GM12878 (cell line): ENCODE measurements around the gene ZNF227. TPM values are rescaled to one million over a fixed set of nuclear protein-coding genes. Genes with fewer than 3 reads are reported as not detected.
"Not testable (repeated sequence)": the region's sequence is repeated elsewhere in the genome, so short reads cannot be mapped to it uniquely, and the experiment has no call there.

Source experiments
- ATAC-seq: fragments of 200-7000 bp; cut with Tn5 transposase; 3 replicates; pipeline ENCODE4 v1.9.1; 2020; ENCODE audit warnings: mild to moderate bottlenecking, moderate library complexity
- BruUV-seq: library from RNA; stranded (reverse); fragments of 400-500 nt; replicated peaks from 2 replicates; lab custom pipeline; 2021; lab: Mats Ljungman, UMichigan
- CTCF ChIA-PET: fragments of 300-600 bp; sonication (Branson Sonifier 250); formaldehyde crosslinking; extraction: SDS; loops from one replicate; lab custom pipeline; 2021; ENCODE audit warnings: inconsistent platforms; lab: Yijun Ruan, JAX
- POLR2A ChIA-PET: fragments of 350-600 bp; formaldehyde crosslinking; extraction: SDS; loops from one replicate; lab custom pipeline; 2021; ENCODE audit warnings: inconsistent platforms; lab: Charles Lee
- RAD21 ChIA-PET: fragments of 300-600 bp; sonication (Branson Sonifier 250); formaldehyde crosslinking; loops from one replicate; lab custom pipeline; 2023; ENCODE audit warnings: antibody characterized with exemption; ENCODE audit not compliant: unreplicated experiment; lab: Charles Lee
- SMC1A ChIA-PET: fragments of 300-600 bp; sonication (Branson Sonifier 250); formaldehyde crosslinking; loops from one replicate; lab custom pipeline; 2023; ENCODE audit not compliant: unreplicated experiment, uncharacterized antibody; lab: Charles Lee
- DNase-seq: peaks from one replicate; pipeline ENCODE4 v3.0.0-alpha.2; 2011; ENCODE audit warnings: low read depth, low spot score
- FAIRE-seq: peaks from 3 replicates; lab custom pipeline; 2011; peaks lifted over from hg19 to GRCh38; lab: Jason Lieb, UNC
- H2AFZ ChIP-seq: 2 replicates; pipeline ENCODE4 v1.6.0; 2011; ENCODE audit warnings: low read depth, low read length, control low read depth; ENCODE audit not compliant: control insufficient read depth
- H3K27ac ChIP-seq: 2 replicates; pipeline ENCODE4 v1.5.1; 2011; ENCODE audit warnings: control low read depth; ENCODE audit not compliant: control insufficient read depth, insufficient read depth
- H3K27me3 ChIP-seq, 2 experiments: replicated peaks in 1 of 2; 2 replicates each; pipeline versions ENCODE4 v1.6.0 to v1.6.1; 2011; ENCODE audit warnings: low read length in 1 of 2; ENCODE audit not compliant: control insufficient read depth in 2 of 2, insufficient read depth in 2 of 2
- H3K36me3 ChIP-seq, 2 experiments: 2 replicates each; pipeline ENCODE4 v1.5.1; 2011; ENCODE audit warnings: low read length in 1 of 2; ENCODE audit not compliant: control insufficient read depth in 2 of 2, insufficient read depth in 2 of 2
- H3K4me1 ChIP-seq: 2 replicates; pipeline ENCODE4 v1.6.1; 2011; ENCODE audit warnings: mild to moderate bottlenecking, low read length, moderate library complexity, mixed read lengths; ENCODE audit not compliant: control insufficient read depth, insufficient read depth
- H3K4me2 ChIP-seq: 2 replicates; pipeline ENCODE4 v1.6.0; 2011; ENCODE audit warnings: control low read depth; ENCODE audit not compliant: control insufficient read depth, insufficient read depth
- H3K4me3 ChIP-seq: fragments of 200-600 bp; sonication (generic); 2 replicates; pipeline ENCODE4 v1.5.1; 2016
- H3K79me2 ChIP-seq: 2 replicates; pipeline ENCODE4 v1.6.0; 2011; ENCODE audit warnings: low read length; ENCODE audit not compliant: control insufficient read depth, insufficient read depth
- H3K9ac ChIP-seq: 2 replicates; pipeline ENCODE4 v1.8.0; 2011; ENCODE audit warnings: low read length, control low read depth, mixed read lengths; ENCODE audit not compliant: control insufficient read depth, insufficient read depth
- H3K9me3 ChIP-seq: replicated peaks from 3 replicates; pipeline ENCODE4 v1.5.1; 2011; ENCODE audit warnings: mild to moderate bottlenecking, low read length; ENCODE audit not compliant: control insufficient read depth, insufficient read depth
- H4K20me1 ChIP-seq: 2 replicates; pipeline ENCODE4 v1.6.0; 2011; ENCODE audit not compliant: control insufficient read depth, insufficient read depth
- CHD2 ChIP-seq: IDR thresholded peaks from 2 replicates; pipeline ENCODE4 v1.6.1; 2011; ENCODE audit warnings: low read depth, low read length, improper control_type of control experiment, borderline replicate concordance
- DPF2 ChIP-seq: fragments of 450-650 bp; IDR thresholded peaks from 2 replicates; pipeline ENCODE4 v1.6.1; 2017; ENCODE audit warnings: mild to moderate bottlenecking
- ETV6 ChIP-seq, 2 experiments: fragments of 450-650 bp in 1 of 2; IDR thresholded peaks in 1 of 2; conservative IDR thresholded peaks in 1 of 2; 2 replicates each; pipeline ENCODE4 v1.6.1; 2014; ENCODE audit warnings: antibody characterized with exemption in 1 of 2, borderline replicate concordance in 1 of 2, low read depth in 1 of 2, mild to moderate bottlenecking in 1 of 2, moderate library complexity in 1 of 2
- KDM1A ChIP-seq: fragments of 200-600 bp; sonication (generic); IDR thresholded peaks from 2 replicates; pipeline ENCODE4 v1.6.1; 2016; ENCODE audit warnings: borderline replicate concordance
- MAX ChIP-seq: IDR thresholded peaks from 2 replicates; pipeline ENCODE4 v1.6.1; 2012; ENCODE audit warnings: low read depth, low read length, improper control_type of control experiment
- MXI1 ChIP-seq: fragments of 150-350 bp; IDR thresholded peaks from 2 replicates; pipeline ENCODE4 v1.6.1; 2011; ENCODE audit warnings: low read depth, mild to moderate bottlenecking, inconsistent platforms, low read length, improper control_type of control experiment
- NR2C1 ChIP-seq: fragments of 450-650 bp; IDR thresholded peaks from 2 replicates; pipeline ENCODE4 v1.6.1; 2017; ENCODE audit warnings: antibody characterized with exemption, mild to moderate bottlenecking, moderate library complexity
- NRF1 ChIP-seq: conservative IDR thresholded peaks from 2 replicates; pipeline ENCODE4 v1.6.1; 2011; ENCODE audit warnings: mild to moderate bottlenecking, low read depth, low read length, improper control_type of control experiment
- PAX5 ChIP-seq: IDR thresholded peaks from 2 replicates; pipeline ENCODE4 v1.6.1; 2011; ENCODE audit warnings: low read depth, low read length, borderline replicate concordance
- WRNIP1 ChIP-seq: IDR thresholded peaks from 2 replicates; pipeline ENCODE4 v1.6.1; 2011; ENCODE audit warnings: low read depth, low read length, improper control_type of control experiment, borderline replicate concordance
- ZZZ3 ChIP-seq: IDR thresholded peaks from 2 replicates; pipeline ENCODE4 v1.6.1; 2011; ENCODE audit warnings: low read depth; ENCODE audit not compliant: control insufficient read depth, insufficient read length
- WGBS: methylation state at CpG from one replicate; pipeline ENCODE4 v1.1.6; 2016; ENCODE audit warnings: low lambda C conversion rate; ENCODE audit not compliant: insufficient replicate concordance, insufficient coverage; ENCODE audit errors: missing lambda C conversion rate; 5-methylcytosine and 5-hydroxymethylcytosine counted together
- in situ Hi-C: fragments of 300-500 bp; cut with MboI; formaldehyde crosslinking; loops from 9 replicates; pipeline ENCODE4 v1.14.3; 2018; ENCODE audit warnings: mixed read lengths
- intact Hi-C: fragments of 100-400 bp; cut with micrococcal nuclease; formaldehyde crosslinking; loops from one replicate; pipeline ENCODE4 v1.14.2; 2022; ENCODE audit not compliant: unreplicated experiment
- polyA plus RNA-seq, 11 experiments: library from polyadenylated mRNA; depleted of rRNA in 4 of 11; unstranded in 6 of 11; stranded (reverse) in 5 of 11; fragments of >200 nt; fragmentation: Nextera tagmentation in 4 of 11; fragmentation: Illumina TruSeq in 1 of 11; extraction: Ambion mirVana in 4 of 11; extraction: Trizol in 1 of 11; gene quantifications; 1 replicate in 1 of 11; 2 replicates in 10 of 11; pipeline versions ENCODE4 v1.2.1 to v1.2.3, GENCODE V29; 2011 to 2016; ENCODE audit warnings: inconsistent platforms in 2 of 11, missing spikeins in 2 of 11, low read depth in 1 of 11
- total RNA-seq, 4 experiments: library from RNA; depleted of rRNA in 3 of 4; stranded (reverse); fragments of >200 nt in 3 of 4; fragmentation: Illumina TruSeq in 1 of 4; extraction: Trizol in 1 of 4; gene quantifications; 2 replicates each; pipeline versions ENCODE4 v1.2.1 to v1.2.3, GENCODE V29; 2013 to 2021
- TF ChIP-seq, protein P1 (sequence below): fragments of 450-650 bp; IDR thresholded peaks from 2 replicates; pipeline ENCODE4 v1.6.1; 2017; ENCODE audit warnings: antibody characterized with exemption, mild to moderate bottlenecking, moderate library complexity

ZNF227 gene
- total and polyA plus RNA-seq, 10 of the 15 experiments (the other 5 are each of a cell fraction or from before 2014, with no cell fraction given) = 4.3 to 22.9 (median 13.0) TPM

- intact Hi-C loops, SMC1A ChIA-PET, RAD21 ChIA-PET, FAIRE-seq, H4K20me1 ChIP-seq, H3K9ac ChIP-seq, ATAC-seq, H3K4me2 ChIP-seq, H3K4me1 ChIP-seq, H3K27ac ChIP-seq, BruUV-seq, POLR2A ChIA-PET, in situ Hi-C loops, H3K36me3 ChIP-seq, DNase-seq, H3K79me2 ChIP-seq, H3K27me3 ChIP-seq, H2AFZ ChIP-seq, H3K4me3 ChIP-seq, H3K9me3 ChIP-seq: not testable (repeated sequence)
- WGBS = 90% methylated on average over 2 of the region's 2 CpGs
- CTCF ChIA-PET = interaction anchor here (0.6 kb wide), 1 partner anchor 826 kb away, joined by 3 read pairs; no protein-coding TSS in a partner anchor
Observed at GRCh38 chr19:44253392-44253791, 41.1 kb downstream of the ZNF227 start.

GRCh38 chr19:44254496-44254895 lies 42.2 kb downstream of the ZNF227 start:
- H3K9ac ChIP-seq = no peak overlapping the region
- H3K79me2 ChIP-seq = no peaks in the 10 kb centered on the region
- WGBS = 100% methylated on average over 2 of the region's 2 CpGs
- no peak overlapping the region for H2AFZ ChIP-seq
- SMC1A ChIA-PET = no interaction called here
- in situ Hi-C loops (no loop called here), intact Hi-C loops (no loop called here)
- H3K4me1 ChIP-seq = no peaks in the 10 kb centered on the region
- ATAC-seq (no peak), DNase-seq (no peak), FAIRE-seq (no peak)
- H3K27ac ChIP-seq = no peak overlapping the region
- POLR2A ChIA-PET = no interaction called here
- H3K4me3 ChIP-seq = no peak overlapping the region
- peaks cover 2% of the 10 kb centered on the region for H3K9me3 ChIP-seq
- BruUV-seq = no TSS peak
- H3K4me2 ChIP-seq = no peak overlapping the region
- no peaks in the 10 kb centered on the region for H3K27me3 ChIP-seq
- no peaks in the 10 kb centered on the region for H4K20me1 ChIP-seq
- CTCF ChIA-PET = no interaction called here
- RAD21 ChIA-PET = no interaction called here
- H3K36me3 ChIP-seq = no peaks in the 10 kb centered on the region
- TF ChIP-seq ETV6 (conservative IDR thresholded peaks at IDR 0.05 in 1 of 2, IDR thresholded peaks at IDR 0.05 in 1 of 2; ENCODE audit: borderline replicate concordance in 1 of 2, low read depth in 1 of 2) = no peak
- TF ChIP-seq KDM1A = no peak
- TF ChIP-seq ZZZ3 = no peak
- TF ChIP-seq, protein P1, sequence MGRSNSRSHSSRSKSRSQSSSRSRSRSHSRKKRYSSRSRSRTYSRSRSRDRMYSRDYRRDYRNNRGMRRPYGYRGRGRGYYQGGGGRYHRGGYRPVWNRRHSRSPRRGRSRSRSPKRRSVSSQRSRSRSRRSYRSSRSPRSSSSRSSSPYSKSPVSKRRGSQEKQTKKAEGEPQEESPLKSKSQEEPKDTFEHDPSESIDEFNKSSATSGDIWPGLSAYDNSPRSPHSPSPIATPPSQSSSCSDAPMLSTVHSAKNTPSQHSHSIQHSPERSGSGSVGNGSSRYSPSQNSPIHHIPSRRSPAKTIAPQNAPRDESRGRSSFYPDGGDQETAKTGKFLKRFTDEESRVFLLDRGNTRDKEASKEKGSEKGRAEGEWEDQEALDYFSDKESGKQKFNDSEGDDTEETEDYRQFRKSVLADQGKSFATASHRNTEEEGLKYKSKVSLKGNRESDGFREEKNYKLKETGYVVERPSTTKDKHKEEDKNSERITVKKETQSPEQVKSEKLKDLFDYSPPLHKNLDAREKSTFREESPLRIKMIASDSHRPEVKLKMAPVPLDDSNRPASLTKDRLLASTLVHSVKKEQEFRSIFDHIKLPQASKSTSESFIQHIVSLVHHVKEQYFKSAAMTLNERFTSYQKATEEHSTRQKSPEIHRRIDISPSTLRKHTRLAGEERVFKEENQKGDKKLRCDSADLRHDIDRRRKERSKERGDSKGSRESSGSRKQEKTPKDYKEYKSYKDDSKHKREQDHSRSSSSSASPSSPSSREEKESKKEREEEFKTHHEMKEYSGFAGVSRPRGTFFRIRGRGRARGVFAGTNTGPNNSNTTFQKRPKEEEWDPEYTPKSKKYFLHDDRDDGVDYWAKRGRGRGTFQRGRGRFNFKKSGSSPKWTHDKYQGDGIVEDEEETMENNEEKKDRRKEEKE = no peak
- no peak for TF ChIP-seq CHD2
- no peak for TF ChIP-seq DPF2
- TF ChIP-seq PAX5 = no peak
- no peak for TF ChIP-seq MXI1
- TF ChIP-seq NRF1 = no peak
- no peak for TF ChIP-seq WRNIP1
- no peak for TF ChIP-seq MAX
- no peak for TF ChIP-seq NR2C1
